GM18867 (cell line): Measurements from ENCODE around the gene TEC.
A peak's percentile ranks its signal among the peaks of the same experiment; 100 is the strongest.
"Not testable (repeated sequence)": the region's sequence is repeated elsewhere in the genome, so short reads cannot be mapped to it uniquely, and the experiment has no call there.

Experiments
- ATAC-seq: cut with Tn5 transposase; IDR thresholded peaks from one replicate; pipeline ENCODE4 v1.9.1; 2021; ENCODE audit warnings: mild to moderate bottlenecking, moderate library complexity; ENCODE audit not compliant: unreplicated experiment

Gene TEC

GRCh38 chr4:48268956-48269860 is at the start of gene TEC:
TSS of gene TEC (minus strand) at chr4:48269838. CDS start at chr4:48228614, 41,224 bp downstream.
- peak; percentile 32 for ATAC-seq

- ATAC-seq: peak; percentile 86
Observed at GRCh38 chr4:48315728-48316630, 46.3 kb upstream of the TEC start.

DNA sequence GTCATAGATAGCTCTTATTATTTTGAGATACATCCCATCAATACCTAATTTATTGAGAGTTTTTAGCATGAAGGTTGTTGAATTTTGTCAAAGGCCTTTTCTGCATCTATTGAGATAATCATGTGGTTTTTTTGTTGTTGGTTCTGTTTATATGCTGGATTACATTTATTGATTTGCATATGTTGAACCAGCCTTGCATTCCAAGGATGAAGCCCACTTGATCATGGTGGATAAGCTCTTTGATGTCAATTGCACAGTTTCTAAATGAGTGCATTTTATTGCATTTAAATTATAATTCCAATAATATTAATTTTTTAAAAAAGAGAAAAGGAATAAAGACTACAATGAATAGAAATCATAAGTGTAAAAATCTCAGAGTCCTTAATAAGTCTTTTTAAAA is 45.1 kb upstream of the TEC start:
- ATAC-seq: not testable (repeated sequence)

- no peak for ATAC-seq
Observed at GRCh38 chr4:48311896-48312295, 42.3 kb upstream of the TEC start.

DNA sequence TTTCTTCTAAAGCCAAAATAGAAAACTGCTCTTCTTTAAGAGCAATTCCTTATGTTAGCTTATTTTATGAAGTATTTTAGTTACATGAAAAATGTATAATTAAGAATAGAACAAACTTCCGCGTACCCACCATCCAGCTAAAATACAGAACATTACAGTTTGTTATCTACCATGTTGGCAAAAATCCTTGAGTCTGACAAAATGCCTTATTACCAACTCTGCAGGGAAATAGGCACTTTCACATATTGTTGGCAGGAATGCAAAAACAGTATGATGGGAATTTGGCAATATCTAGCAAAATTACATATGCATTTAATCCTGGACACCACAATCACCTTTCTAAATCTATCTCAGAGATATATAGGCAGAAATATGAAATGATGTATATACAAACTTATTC is 39.3 kb upstream of the TEC start:
- no peak for ATAC-seq

GRCh38 chr4:48307528-48307927 is 37.9 kb upstream of the TEC start:
- ATAC-seq: no peak

DNA sequence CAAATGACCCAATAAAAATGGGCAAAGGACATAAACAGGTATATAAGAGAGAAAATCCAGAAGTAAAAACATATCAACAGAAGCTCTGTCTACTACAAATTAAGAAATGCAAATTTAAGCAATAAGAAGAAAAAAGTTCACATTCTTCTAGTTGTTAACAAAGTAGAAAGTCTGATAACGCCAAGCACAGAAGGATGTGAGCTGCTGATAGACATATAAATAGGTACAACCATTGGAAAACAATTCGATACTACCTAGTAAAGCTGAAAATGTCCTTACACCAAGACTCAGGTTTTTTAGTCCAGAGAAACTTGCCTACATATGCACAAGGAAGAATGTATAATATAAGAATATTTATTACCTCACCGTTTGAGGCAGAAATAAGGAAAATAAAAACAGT is 35.9 kb upstream of the TEC start:
- ATAC-seq: no peak

GRCh38 chr4:48300004-48300403 is 30.4 kb upstream of the TEC start:
- ATAC-seq: no peak

DNA sequence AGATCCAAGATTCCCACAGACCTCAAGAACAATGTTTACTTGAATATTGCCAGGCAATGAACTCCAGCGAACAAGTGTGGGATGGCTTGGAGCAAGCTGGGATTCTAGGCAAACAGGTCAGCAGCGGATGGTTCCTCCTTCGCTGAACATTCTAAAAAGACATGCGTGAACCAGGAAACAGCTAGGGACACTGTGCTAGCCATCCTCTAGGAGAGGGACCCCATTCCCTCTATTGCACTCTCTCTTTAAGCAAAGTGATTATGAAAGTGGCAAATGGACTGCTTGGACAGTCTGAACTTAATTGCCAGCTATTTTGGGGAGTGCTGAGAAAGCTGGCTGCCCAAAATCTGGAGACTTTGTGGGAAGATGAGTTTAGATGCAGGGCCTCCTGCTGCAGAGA is 29.9 kb upstream of the TEC start:
- no peak for ATAC-seq

GRCh38 chr4:48297256-48297846 is 27.7 kb upstream of the TEC start:
- no peak for ATAC-seq

- peak; percentile 98 for ATAC-seq
Observed at GRCh38 chr4:48296365-48296764, 26.7 kb upstream of the TEC start.

DNA sequence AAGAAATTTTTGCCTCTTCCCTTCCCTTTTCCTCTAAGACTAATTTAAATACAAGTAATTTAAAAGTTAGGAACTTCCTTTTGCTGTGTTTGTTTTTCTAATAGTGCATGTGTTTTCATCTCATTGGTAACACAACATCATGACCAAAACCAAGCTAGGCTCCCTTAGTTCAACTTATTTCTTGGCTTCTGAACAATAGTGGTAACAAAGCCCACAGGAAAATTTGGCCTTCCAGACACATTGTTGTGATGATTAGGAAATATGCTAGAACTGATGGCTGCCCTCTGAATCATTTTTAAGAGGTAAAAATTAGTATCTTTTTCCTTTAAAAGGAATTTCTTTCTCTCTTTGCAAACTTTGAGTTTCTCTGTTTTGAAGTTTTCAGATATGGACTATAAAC is 25.5 kb upstream of the TEC start:
- no peak for ATAC-seq

- not testable (repeated sequence) for ATAC-seq
Observed at GRCh38 chr4:48292218-48292790, 22.7 kb upstream of the TEC start.

DNA sequence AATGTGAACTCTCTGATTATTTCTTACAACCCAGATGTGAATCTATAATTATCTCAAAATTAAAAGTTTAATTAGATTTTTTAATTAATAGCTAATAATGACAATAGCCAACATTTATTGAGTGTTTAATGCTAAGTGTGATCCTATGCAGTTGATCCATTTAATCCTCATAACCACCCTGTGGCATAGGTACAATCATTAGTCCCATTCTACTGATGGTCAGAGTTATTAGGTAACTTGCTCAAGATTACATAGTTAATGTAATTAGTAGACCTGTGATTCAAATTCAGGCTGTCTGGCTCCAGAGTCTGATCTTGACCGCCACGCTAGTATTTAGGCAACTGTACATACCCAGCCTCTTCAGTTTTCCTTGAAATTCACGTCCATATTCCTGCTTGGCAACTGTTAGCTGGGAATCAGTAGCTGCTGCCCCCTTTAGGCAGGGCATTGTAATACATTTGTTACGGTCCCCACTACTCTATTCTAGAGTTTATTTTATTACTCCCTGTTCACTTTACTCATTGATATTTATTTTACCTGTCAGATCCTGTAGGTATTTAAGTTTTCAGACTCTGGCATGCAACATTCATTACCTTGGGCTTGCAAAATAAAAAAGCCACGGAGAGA is 20.6 kb upstream of the TEC start:
- ATAC-seq: no peak

GRCh38 chr4:48286060-48286459 is 16.4 kb upstream of the TEC start:
- ATAC-seq: not testable (repeated sequence)

- not testable (repeated sequence) for ATAC-seq
Observed at GRCh38 chr4:48285640-48286039, 16.0 kb upstream of the TEC start.

DNA sequence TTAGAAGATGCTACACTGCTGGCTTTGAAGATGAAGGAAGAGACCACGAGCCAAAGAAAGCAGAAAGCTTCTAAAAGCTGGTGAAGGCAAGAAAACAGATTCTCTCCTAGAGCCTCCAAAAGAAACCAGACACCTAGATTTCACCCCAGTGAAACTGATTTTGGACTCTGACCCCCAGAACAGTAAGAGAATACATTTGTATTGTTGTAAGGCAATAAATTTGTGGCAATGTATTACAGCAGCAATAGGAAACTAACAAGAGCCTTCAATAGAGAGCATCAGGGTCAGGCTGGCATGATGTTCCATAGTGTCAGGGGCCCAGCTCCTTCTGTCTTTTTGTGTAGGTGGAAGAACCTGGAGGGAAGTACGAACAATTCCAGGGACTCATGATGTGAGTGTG is 6.0 kb upstream of the TEC start:
- ATAC-seq: no peak

DNA sequence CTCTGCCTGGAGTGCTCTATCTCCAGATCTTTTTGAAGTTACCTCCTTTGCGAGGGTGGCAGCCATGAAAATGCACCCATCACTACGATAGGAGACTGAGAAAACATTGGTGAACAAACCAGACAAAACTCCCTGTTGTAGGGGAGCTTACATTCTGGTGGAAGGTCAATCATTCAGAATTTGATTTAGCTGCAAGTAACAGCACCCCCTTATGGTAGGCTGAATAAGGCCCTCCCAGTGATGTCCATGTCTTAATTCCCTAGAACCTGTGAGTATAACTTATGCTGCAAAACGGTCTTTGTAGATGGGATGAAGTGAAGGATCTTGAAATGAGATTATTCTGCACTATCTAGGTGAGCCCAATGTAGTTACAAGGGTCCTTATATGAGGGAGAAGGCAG is 5.6 kb upstream of the TEC start:
- ATAC-seq: peak; percentile 65

- ATAC-seq: no peak
Observed at GRCh38 chr4:48271626-48272025, 2.0 kb upstream of the TEC start.

GRCh38 chr4:48270951-48271473 is 1.4 kb upstream of the TEC start:
- ATAC-seq: no peak
